Measurements from ENCODE around the gene UBE2C.

GRCh38 chr20:45782890-45783289 is 29.6 kb upstream of the UBE2C start:
- TF ChIP-seq CTCF (IDR thresholded peaks at IDR 0.05), result no peak
- TF ChIP-seq POLR2A (IDR thresholded peaks at IDR 0.05), result no peak

Data from thyroid gland (tissue), 4 donors.